NCI-H510A treated with DMSO at 0.1 percent for 48 hours (cell line): ENCODE measurements around the gene LRMDA.

Source experiments
- DNase-seq: peaks from one replicate; lab custom pipeline; 2025; lab: John Stamatoyannopoulos, UW

Gene LRMDA

GRCh38 chr10:76440426-76440825 is 1009.0 kb downstream of the LRMDA start:
- DNase-seq: no peak

- DNase-seq: no peak
These were observed 1010.7 kb downstream of the LRMDA start for GRCh38 chr10:76442113-76442512.

- no peak for DNase-seq
These were observed 1012.8 kb downstream of the LRMDA start for GRCh38 chr10:76444034-76444800.

GRCh38 chr10:76447578-76447977 is 1016.2 kb downstream of the LRMDA start:
- no peak for DNase-seq

- no peak for DNase-seq
These were observed 1020.5 kb downstream of the LRMDA start for GRCh38 chr10:76451911-76452310.

GRCh38 chr10:76453332-76453731 is 1021.9 kb downstream of the LRMDA start:
- no peak for DNase-seq

GRCh38 chr10:76453997-76454396 is 1022.6 kb downstream of the LRMDA start:
- no peak for DNase-seq

GRCh38 chr10:76454506-76455140 is 1023.2 kb downstream of the LRMDA start:
- no peak for DNase-seq

GRCh38 chr10:76456197-76456596 is 1024.8 kb downstream of the LRMDA start:
- no peak for DNase-seq

- DNase-seq: no peak
These were observed 1027.7 kb downstream of the LRMDA start for GRCh38 chr10:76459016-76459730.

- no peak for DNase-seq
These were observed 1029.6 kb downstream of the LRMDA start for GRCh38 chr10:76461024-76461423.

- DNase-seq: no peak
These were observed 1031.7 kb downstream of the LRMDA start for GRCh38 chr10:76463111-76463510.

- DNase-seq: no peak
These were observed 1035.5 kb downstream of the LRMDA start for GRCh38 chr10:76466836-76467503.

- no peak for DNase-seq
These were observed 1038.3 kb downstream of the LRMDA start for GRCh38 chr10:76469675-76470074.

GRCh38 chr10:76479103-76479790 is 1047.8 kb downstream of the LRMDA start:
- no peak for DNase-seq

GRCh38 chr10:76481178-76481577 is 1049.8 kb downstream of the LRMDA start:
- no peak for DNase-seq

- no peak for DNase-seq
These were observed 1056.2 kb downstream of the LRMDA start for GRCh38 chr10:76487582-76487981.

GRCh38 chr10:76488602-76489001 is 1057.2 kb downstream of the LRMDA start:
- no peak for DNase-seq

GRCh38 chr10:76491216-76491615 is 1059.8 kb downstream of the LRMDA start:
- no peak for DNase-seq

- DNase-seq: no peak
These were observed 1060.6 kb downstream of the LRMDA start for GRCh38 chr10:76492026-76492425.

- no peak for DNase-seq
These were observed 1061.5 kb downstream of the LRMDA start for GRCh38 chr10:76492678-76493472.
